ENCODE measurements around the gene GRK5. TPM values are rescaled to one million over a fixed set of nuclear protein-coding genes. Genes with fewer than 3 reads are reported as not detected.

Gene GRK5
- total RNA-seq, 4 donors from 2014 or later = 11.6 to 38.2 (median 21.4) TPM

DNA sequence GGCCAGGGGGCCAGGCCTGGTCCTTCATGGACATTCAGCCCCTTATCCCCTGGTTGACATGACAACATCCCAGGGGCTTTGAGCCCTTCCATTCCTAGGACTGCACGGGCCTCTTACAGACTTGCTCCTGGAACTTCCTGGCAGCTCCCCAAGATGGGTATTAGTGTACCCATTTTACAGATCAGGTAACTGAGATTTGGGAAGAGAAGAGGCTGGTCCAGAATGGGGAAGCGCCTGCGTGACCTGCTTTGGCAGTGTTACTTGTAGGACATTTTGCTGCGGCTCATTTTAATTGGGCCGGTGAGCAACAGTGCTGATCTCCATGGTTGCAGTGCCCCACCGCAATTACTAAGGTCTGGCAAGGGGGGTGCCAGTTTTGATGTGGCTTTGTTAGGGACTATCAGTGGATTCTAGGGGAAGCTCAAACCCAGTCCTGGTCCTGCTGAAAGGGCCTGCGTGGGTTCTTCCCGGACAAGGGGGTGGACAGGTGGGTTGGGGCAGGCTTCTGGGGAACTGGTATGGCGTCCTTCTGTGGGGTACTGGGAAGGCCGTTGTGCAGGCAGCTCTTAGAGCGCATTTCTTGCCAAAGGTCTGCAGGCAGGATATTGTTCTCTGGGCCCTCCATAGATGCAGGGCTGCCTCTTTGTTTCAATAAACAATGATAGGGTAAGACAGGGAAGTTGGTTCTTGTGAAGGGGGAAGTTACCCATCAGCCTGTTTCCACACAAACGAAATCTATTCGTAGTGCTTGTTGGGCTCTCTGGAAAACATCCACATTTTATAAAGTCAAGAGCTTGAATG, 197.5 kb downstream of the GRK5 start:
- TF ChIP-seq, protein P1, sequence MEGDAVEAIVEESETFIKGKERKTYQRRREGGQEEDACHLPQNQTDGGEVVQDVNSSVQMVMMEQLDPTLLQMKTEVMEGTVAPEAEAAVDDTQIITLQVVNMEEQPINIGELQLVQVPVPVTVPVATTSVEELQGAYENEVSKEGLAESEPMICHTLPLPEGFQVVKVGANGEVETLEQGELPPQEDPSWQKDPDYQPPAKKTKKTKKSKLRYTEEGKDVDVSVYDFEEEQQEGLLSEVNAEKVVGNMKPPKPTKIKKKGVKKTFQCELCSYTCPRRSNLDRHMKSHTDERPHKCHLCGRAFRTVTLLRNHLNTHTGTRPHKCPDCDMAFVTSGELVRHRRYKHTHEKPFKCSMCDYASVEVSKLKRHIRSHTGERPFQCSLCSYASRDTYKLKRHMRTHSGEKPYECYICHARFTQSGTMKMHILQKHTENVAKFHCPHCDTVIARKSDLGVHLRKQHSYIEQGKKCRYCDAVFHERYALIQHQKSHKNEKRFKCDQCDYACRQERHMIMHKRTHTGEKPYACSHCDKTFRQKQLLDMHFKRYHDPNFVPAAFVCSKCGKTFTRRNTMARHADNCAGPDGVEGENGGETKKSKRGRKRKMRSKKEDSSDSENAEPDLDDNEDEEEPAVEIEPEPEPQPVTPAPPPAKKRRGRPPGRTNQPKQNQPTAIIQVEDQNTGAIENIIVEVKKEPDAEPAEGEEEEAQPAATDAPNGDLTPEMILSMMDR (IDR thresholded peaks at IDR 0.05; ENCODE audit: low read depth) = no peak

DNA sequence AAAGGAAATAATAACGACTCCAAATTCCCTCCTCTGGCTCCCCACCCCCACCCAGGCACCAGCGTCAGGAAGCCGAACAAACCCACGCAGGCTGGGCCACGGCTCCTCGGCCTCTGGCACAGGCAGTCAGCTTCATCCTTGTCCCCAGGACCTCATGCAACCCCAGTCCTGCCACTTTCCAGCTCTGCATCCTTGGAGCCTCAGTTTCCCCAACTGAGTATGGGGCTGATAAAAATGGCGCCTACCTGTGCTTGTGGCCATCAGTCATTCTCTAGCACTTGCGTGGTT, 198.1 kb downstream of the GRK5 start:
- TF ChIP-seq, protein P1 (IDR thresholded peaks at IDR 0.05; ENCODE audit: low read depth) = no peak

DNA sequence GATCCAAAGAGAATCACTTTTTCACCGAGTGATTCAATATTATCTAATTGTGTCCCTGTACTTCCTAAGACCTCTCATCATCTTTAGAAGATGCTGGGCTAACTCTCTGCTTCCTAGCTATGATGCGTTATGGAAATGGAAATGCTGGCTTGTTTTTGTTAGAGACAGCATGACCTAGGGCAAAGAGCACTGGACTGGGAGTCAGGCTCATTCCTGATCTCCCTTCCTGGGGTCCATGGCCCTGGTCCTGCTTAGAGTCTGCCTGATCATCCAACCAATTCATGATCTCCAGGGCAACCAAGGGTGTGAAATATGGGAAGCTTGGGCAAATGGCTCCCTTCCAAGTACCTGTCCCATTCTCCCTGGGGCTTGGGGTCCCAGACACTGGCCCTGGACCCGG, 198.8 kb downstream of the GRK5 start:
- TF ChIP-seq, protein P1 (IDR thresholded peaks at IDR 0.05; ENCODE audit: low read depth) = no peak

DNA sequence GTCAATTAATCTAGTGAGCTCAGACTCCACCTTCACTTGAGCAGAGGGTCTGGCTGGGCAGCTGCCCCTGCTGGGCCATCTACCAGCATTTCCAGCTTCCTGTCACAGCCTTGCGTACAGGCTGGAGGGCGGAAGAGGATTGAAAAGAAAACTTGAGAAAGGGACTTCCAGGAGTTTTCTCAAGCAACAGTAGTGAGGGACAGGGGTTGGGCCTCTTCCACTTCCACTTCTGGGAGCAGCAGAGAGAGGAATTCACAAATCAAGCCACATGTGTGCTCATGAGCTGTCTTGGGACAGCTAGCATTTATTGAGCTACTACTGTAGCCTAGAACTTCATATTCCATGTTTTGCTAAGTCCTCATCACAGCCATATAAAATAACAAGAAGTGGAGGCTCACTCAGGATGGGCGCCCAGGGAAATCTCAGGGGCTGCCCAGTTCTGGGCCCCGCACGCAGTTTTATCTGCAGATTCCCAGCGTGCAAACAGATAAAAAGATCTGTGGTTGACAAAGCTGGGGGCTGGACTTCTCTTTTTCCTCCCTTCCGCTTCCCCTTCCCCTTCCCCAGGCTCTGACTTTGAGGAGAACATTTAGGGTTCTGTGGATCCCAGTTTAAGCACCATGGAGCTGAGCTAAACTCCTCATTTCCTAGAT, 199.4 kb downstream of the GRK5 start:
- TF ChIP-seq, protein P1 (IDR thresholded peaks at IDR 0.05; ENCODE audit: low read depth) = no peak

DNA sequence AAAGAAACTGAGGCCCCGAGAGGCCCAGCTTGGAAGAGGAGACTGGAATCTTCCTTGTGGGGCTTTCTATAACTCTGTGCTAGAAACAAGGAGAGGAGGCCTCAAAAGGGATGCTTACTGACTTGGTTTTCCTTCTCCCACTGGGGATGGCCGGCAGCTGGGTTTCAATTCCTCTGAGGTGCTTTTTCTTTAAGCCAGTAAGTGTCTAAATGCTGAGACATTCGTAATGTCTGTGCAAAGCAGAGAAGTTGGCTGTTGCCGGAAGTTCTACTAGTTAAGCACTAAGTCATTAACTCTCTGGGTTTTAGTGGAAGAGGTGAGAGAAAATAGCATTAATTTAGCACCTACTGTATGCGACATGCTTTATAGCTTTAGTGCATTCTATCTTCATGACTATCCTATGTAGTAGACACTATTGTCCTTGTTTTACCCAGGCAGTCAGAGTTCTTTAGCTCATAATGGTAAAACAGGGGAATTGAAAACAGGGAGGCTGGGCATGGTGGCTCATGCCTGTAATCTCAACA, 199.9 kb downstream of the GRK5 start:
- TF ChIP-seq, protein P1 (IDR thresholded peaks at IDR 0.05; ENCODE audit: low read depth) = no peak

DNA sequence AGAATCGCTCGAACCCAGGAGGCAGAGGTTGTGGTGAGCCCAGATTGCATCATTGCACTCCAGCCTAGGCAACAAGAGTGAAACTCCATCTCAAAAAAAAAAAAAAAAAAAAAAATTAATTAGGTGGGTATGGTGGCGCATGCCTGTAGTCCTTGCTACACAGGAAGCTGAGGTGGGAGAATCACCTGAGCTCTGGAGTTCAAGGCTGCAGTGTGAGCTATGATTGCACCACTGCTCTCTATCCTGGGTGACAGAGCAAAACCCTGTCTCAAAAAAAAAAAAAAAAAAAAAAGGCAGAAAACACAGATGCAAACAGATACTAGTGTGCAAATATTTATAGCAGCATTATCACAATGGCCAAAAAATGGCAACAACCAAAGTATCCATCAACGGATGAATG, 200.7 kb downstream of the GRK5 start:
- TF ChIP-seq, protein P1 (IDR thresholded peaks at IDR 0.05; ENCODE audit: low read depth) = no peak

DNA sequence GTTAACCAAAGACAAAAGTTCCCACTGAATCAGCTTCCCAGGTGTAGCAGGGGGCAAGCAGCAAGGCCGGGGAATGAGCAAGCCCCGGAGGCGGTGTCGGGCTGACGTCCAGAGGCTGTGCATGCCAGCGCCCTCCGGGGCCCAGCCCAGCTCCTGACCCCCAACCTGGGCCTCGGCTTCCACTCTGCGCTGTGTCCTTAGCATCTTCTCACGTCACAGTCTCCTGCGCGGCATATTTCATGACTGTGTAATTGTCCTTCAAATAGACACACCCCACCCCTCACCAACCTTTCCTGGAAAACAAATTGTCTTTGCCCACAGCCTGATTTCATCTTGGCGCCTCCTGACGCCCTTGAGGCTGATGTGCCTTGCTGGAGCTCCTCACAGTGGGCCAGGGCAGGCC, 201.6 kb downstream of the GRK5 start:
- TF ChIP-seq, protein P1 (IDR thresholded peaks at IDR 0.05; ENCODE audit: low read depth) = no peak
